PFSK-1 (cell line): ENCODE data around the gene MKRN1.

ENCODE experiments used
- POLR2AphosphoS5 ChIP-seq: IDR thresholded peaks from 2 replicates; pipeline ENCODE4 v1.6.1; 2012; ENCODE audit warnings: low read depth, mild to moderate bottlenecking, control low read depth, low read length, moderate library complexity
- REST ChIP-seq, 2 experiments: IDR thresholded peaks; 2 replicates each; pipeline versions ENCODE4 v1.6.1 to v1.8.0; 2011 to 2012; ENCODE audit warnings: low read depth in 2 of 2, low read length in 2 of 2, control low read depth in 1 of 2, inconsistent platforms in 1 of 2, mild to moderate bottlenecking in 1 of 2, moderate library complexity in 1 of 2; ENCODE audit not compliant: insufficient read depth in 1 of 2
- SIN3A ChIP-seq: IDR thresholded peaks from 2 replicates; pipeline ENCODE4 v1.6.1; 2012; ENCODE audit warnings: mild to moderate bottlenecking, low read length, moderate library complexity, borderline replicate concordance; ENCODE audit not compliant: insufficient read depth

GRCh38 chr7:140456551-140457051, 22.7 kb downstream of the MKRN1 start:
- TF ChIP-seq SIN3A (no peak), REST (IDR thresholded peaks at IDR 0.05; ENCODE audit: insufficient read depth in 1 of 2, low read depth in 2 of 2, low read length in 2 of 2) (no peak), POLR2AphosphoS5 (no peak)
